Liver (tissue), 9 donors: ENCODE data around the gene PTPN22. TPM values are rescaled to one million over a fixed set of nuclear protein-coding genes. Genes with fewer than 3 reads are reported as not detected.
A peak's percentile ranks its signal among the peaks of the same experiment; 100 is the strongest.

Experiments
- DNase-seq: peaks from one replicate; pipeline ENCODE4 v3.0.0-alpha.2; 2017; ENCODE audit warnings: low spot score
- H3K27ac ChIP-seq, 2 donors: one replicate each; pipeline ENCODE4 v1.7.0; 2013; ENCODE audit warnings: inconsistent platforms in 2 of 2, low read length in 2 of 2, control low read depth in 1 of 2, low read depth in 1 of 2, mild to moderate bottlenecking in 1 of 2
- H3K27me3 ChIP-seq, 4 donors: one replicate each; pipeline versions ENCODE4 v1.6.1 to v1.7.0; 2013; ENCODE audit warnings: low read length in 3 of 4, inconsistent platforms in 1 of 4, mild to moderate bottlenecking in 1 of 4, moderate library complexity in 1 of 4; ENCODE audit not compliant: control insufficient read depth in 4 of 4, insufficient read depth in 4 of 4
- H3K36me3 ChIP-seq, 4 donors: one replicate each; pipeline versions ENCODE4 v1.6.1 to v1.7.0; 2013; ENCODE audit warnings: low read length in 3 of 4, mild to moderate bottlenecking in 3 of 4, low read depth in 1 of 4, moderate library complexity in 1 of 4; ENCODE audit not compliant: control insufficient read depth in 4 of 4, insufficient read depth in 3 of 4
- H3K4me1 ChIP-seq, 4 donors: one replicate each; pipeline versions ENCODE4 v1.6.1 to v1.7.0; 2013; ENCODE audit warnings: low read length in 3 of 4, mild to moderate bottlenecking in 3 of 4, moderate library complexity in 1 of 4; ENCODE audit not compliant: control insufficient read depth in 4 of 4, insufficient read depth in 4 of 4
- H3K4me3 ChIP-seq, 3 donors: one replicate each; pipeline versions ENCODE4 v1.6.1 to v1.7.0; 2013; ENCODE audit warnings: low read length in 3 of 3, control low read depth in 1 of 3, low read depth in 1 of 3, mild to moderate bottlenecking in 1 of 3
- H3K9ac ChIP-seq, 2 donors: one replicate each; pipeline ENCODE4 v1.7.0; 2013; ENCODE audit warnings: low read length in 2 of 2, mild to moderate bottlenecking in 2 of 2, moderate library complexity in 2 of 2, control low read depth in 1 of 2, low read depth in 1 of 2
- H3K9me3 ChIP-seq, 4 donors: one replicate each; pipeline versions ENCODE4 v1.6.1 to v1.7.0; 2013; ENCODE audit warnings: low read length in 3 of 4; ENCODE audit not compliant: control insufficient read depth in 4 of 4
- FOXA2 ChIP-seq: IDR thresholded peaks from 2 replicates; pipeline ENCODE4 v1.6.1; 2016; ENCODE audit warnings: antibody characterized with exemption
- GABPA ChIP-seq, 2 donors: IDR thresholded peaks in 1 of 2; conservative IDR thresholded peaks in 1 of 2; 2 replicates each; pipeline ENCODE4 v1.6.1; 2016; ENCODE audit warnings: antibody characterized with exemption in 2 of 2, mild to moderate bottlenecking in 1 of 2, moderate library complexity in 1 of 2
- HNF4A ChIP-seq, 2 donors: conservative IDR thresholded peaks; 2 replicates each; pipeline ENCODE4 v1.6.1; 2016; ENCODE audit warnings: antibody characterized with exemption in 2 of 2, mild to moderate bottlenecking in 2 of 2
- HNF4G ChIP-seq: IDR thresholded peaks from 2 replicates; pipeline ENCODE4 v1.6.1; 2016; ENCODE audit warnings: antibody characterized with exemption
- NR2F2 ChIP-seq: IDR thresholded peaks from 2 replicates; pipeline ENCODE4 v1.6.1; 2016; ENCODE audit warnings: antibody characterized with exemption
- RXRA ChIP-seq, 2 donors: IDR thresholded peaks; 2 replicates each; pipeline ENCODE4 v1.6.1; 2017 to 2018; ENCODE audit warnings: antibody characterized with exemption in 2 of 2, mild to moderate bottlenecking in 1 of 2
- SP1 ChIP-seq: IDR thresholded peaks from 2 replicates; pipeline ENCODE4 v1.6.1; 2018; ENCODE audit warnings: antibody characterized with exemption, mild to moderate bottlenecking
- TAF1 ChIP-seq: conservative IDR thresholded peaks from 2 replicates; pipeline ENCODE4 v1.6.1; 2016; ENCODE audit warnings: antibody characterized with exemption, mild to moderate bottlenecking
- YY1 ChIP-seq: IDR thresholded peaks from 2 replicates; pipeline ENCODE4 v1.6.1; 2016; ENCODE audit warnings: antibody characterized with exemption, mild to moderate bottlenecking
- WGBS: extraction: QIAGEN DNeasy Blood & Tissue Kit; methylation state at CpG from one replicate; pipeline ENCODE4 v1.1.7; 2013; 5-methylcytosine and 5-hydroxymethylcytosine counted together
- polyA plus RNA-seq, 2 donors: library from polyadenylated mRNA; stranded (reverse) in 1 of 2; unstranded in 1 of 2; fragments of 200-250 nt in 1 of 2; fragments of >200 nt in 1 of 2; fragmentation: Nextera tagmentation in 1 of 2; extraction: Ambion mirVana in 1 of 2; gene quantifications; one replicate each; pipeline versions ENCODE4 v1.2.1 to v1.2.3, GENCODE V29; 2013 to 2015
- total RNA-seq, 2 donors: library from RNA; depleted of rRNA; stranded (reverse); fragments of >200 nt; gene quantifications; one replicate each; pipeline ENCODE4 v1.2.3, GENCODE V29; 2014
- TF ChIP-seq, protein P1 (sequence below): IDR thresholded peaks from 2 replicates; pipeline ENCODE4 v1.6.1; 2016; ENCODE audit warnings: antibody characterized with exemption
- TF ChIP-seq, protein P2 (sequence below): IDR thresholded peaks from 2 replicates; pipeline ENCODE4 v1.6.1; 2016; ENCODE audit warnings: antibody characterized with exemption
- TF ChIP-seq, protein P3 (sequence below): fragments of 150-350 bp; IDR thresholded peaks from 2 replicates; pipeline ENCODE4 v1.5.1; 2017; ENCODE audit warnings: improper control_type of control experiment, low read depth, low read length; ENCODE audit not compliant: missing input control
- TF ChIP-seq, protein P4 (sequence below): IDR thresholded peaks from 2 replicates; pipeline ENCODE4 v1.6.1; 2016; ENCODE audit warnings: antibody characterized with exemption
- donor health status: healthy.
- donor health status: healthy.
- donor health status: healthy.
- donor health status: healthy.
- donor health status: healthy.

The PTPN22 gene
- total and polyA plus RNA-seq, 4 donors, result 0.24 to 1.9 (median 1.0) TPM

DNA sequence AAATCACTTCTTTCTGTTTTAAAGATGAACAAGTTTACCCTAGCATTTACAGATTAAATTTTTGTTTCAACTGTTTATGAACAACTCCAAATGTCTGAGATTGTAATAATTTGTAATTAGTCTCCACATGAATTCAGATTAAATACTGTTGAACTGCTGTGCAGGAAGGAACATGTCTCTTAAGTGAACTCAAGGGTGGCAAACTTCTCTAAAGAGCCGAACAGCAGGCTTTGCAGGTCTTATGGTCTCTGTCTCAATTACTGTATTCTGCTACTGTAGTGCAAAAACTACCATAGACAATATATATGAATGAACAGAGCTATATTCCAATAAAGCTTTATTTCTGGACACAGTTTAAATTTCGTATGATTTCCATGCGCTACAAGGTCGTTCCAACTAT, 65.9 kb downstream of the PTPN22 start:
- Histone ChIP-seq H3K9ac (no peak overlapping the region), H3K27me3 (no peaks in the 10 kb centered on the region), H3K9me3 (no peaks in the 10 kb centered on the region), H3K36me3 (no peaks in the 10 kb centered on the region), H3K4me1 (peaks cover 3 to 34% (median 18%) of the 10 kb centered on the region in 4 donors), H3K27ac (peak overlapping the region in 1 of 2 donors; percentile 25), H3K4me3 (no peak overlapping the region)
- TF ChIP-seq FOXA2 (no peak), HNF4A (conservative IDR thresholded peaks at IDR 0.05) (no peak), GABPA (IDR thresholded peaks at IDR 0.05 in 1 of 2, conservative IDR thresholded peaks at IDR 0.05 in 1 of 2) (no peak), SP1 (no peak), RXRA (IDR thresholded peaks at IDR 0.05) (no peak)
- TF ChIP-seq, protein P1, sequence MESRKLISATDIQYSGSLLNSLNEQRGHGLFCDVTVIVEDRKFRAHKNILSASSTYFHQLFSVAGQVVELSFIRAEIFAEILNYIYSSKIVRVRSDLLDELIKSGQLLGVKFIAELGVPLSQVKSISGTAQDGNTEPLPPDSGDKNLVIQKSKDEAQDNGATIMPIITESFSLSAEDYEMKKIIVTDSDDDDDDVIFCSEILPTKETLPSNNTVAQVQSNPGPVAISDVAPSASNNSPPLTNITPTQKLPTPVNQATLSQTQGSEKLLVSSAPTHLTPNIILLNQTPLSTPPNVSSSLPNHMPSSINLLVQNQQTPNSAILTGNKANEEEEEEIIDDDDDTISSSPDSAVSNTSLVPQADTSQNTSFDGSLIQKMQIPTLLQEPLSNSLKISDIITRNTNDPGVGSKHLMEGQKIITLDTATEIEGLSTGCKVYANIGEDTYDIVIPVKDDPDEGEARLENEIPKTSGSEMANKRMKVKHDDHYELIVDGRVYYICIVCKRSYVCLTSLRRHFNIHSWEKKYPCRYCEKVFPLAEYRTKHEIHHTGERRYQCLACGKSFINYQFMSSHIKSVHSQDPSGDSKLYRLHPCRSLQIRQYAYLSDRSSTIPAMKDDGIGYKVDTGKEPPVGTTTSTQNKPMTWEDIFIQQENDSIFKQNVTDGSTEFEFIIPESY, result no peak
- TF ChIP-seq, protein P2, sequence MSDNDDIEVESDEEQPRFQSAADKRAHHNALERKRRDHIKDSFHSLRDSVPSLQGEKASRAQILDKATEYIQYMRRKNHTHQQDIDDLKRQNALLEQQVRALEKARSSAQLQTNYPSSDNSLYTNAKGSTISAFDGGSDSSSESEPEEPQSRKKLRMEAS, result no peak
- WGBS, result 96% methylated on average over 4 of the region's 4 CpGs
- no peak for DNase-seq

DNA sequence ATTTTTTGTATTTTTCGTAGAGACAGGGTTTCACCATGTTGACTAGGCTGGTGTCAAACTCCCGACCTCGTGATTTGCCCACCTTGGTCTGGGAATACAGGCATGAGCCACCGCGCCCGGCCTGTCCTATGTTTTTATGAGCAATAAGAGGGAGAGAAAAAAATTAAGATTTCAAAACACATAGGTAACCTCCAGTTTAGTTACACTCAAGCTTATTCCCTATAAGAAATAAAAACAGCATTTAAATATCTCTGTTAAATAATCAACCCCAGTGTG, 66.3 kb downstream of the PTPN22 start:
- Histone ChIP-seq H3K9ac (no peak overlapping the region), H3K27ac (peak overlapping the region; percentile 25), H3K36me3 (no peaks in the 10 kb centered on the region), H3K27me3 (no peaks in the 10 kb centered on the region), H3K4me3 (no peak overlapping the region), H3K9me3 (no peaks in the 10 kb centered on the region), H3K4me1 (peaks cover 2 to 31% (median 17%) of the 10 kb centered on the region in 4 donors)
- no peak for DNase-seq
- 98% methylated on average over 6 of the region's 6 CpGs for WGBS
- TF ChIP-seq RXRA (IDR thresholded peaks at IDR 0.05), result no peak
- TF ChIP-seq, protein P3, sequence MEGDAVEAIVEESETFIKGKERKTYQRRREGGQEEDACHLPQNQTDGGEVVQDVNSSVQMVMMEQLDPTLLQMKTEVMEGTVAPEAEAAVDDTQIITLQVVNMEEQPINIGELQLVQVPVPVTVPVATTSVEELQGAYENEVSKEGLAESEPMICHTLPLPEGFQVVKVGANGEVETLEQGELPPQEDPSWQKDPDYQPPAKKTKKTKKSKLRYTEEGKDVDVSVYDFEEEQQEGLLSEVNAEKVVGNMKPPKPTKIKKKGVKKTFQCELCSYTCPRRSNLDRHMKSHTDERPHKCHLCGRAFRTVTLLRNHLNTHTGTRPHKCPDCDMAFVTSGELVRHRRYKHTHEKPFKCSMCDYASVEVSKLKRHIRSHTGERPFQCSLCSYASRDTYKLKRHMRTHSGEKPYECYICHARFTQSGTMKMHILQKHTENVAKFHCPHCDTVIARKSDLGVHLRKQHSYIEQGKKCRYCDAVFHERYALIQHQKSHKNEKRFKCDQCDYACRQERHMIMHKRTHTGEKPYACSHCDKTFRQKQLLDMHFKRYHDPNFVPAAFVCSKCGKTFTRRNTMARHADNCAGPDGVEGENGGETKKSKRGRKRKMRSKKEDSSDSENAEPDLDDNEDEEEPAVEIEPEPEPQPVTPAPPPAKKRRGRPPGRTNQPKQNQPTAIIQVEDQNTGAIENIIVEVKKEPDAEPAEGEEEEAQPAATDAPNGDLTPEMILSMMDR, result no peak
- no peak for TF ChIP-seq SP1
- TF ChIP-seq, protein P4, sequence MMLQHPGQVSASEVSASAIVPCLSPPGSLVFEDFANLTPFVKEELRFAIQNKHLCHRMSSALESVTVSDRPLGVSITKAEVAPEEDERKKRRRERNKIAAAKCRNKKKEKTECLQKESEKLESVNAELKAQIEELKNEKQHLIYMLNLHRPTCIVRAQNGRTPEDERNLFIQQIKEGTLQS, result no peak
- no peak for TF ChIP-seq GABPA (IDR thresholded peaks at IDR 0.05 in 1 of 2, conservative IDR thresholded peaks at IDR 0.05 in 1 of 2)
- no peak for TF ChIP-seq NR2F2
- no peak for TF ChIP-seq YY1
- TF ChIP-seq HNF4A (conservative IDR thresholded peaks at IDR 0.05), result no peak
- TF ChIP-seq, protein P1, result no peak
- no peak for TF ChIP-seq HNF4G
- no peak for TF ChIP-seq TAF1
